Endodermal cell (in vitro differentiated cells): ENCODE data around the gene LRMDA. TPM values are rescaled to one million over a fixed set of nuclear protein-coding genes. Genes with fewer than 3 reads are reported as not detected.

Experiments used
- DNase-seq: peaks from one replicate; pipeline ENCODE4 v3.0.0-alpha.2; 2017
- H3K27ac ChIP-seq: 2 replicates; pipeline ENCODE4 v1.5.1; 2013; ENCODE audit warnings: mild to moderate bottlenecking, low read depth, low read length, moderate library complexity
- H3K27me3 ChIP-seq: 2 replicates; pipeline ENCODE4 v1.6.1; 2013; ENCODE audit warnings: mild to moderate bottlenecking, low read length, moderate library complexity; ENCODE audit not compliant: insufficient read depth, control insufficient read depth, poor library complexity, severe bottlenecking
- H3K36me3 ChIP-seq: 2 replicates; pipeline ENCODE4 v1.7.0; 2013; ENCODE audit warnings: mild to moderate bottlenecking, low read length, moderate library complexity; ENCODE audit not compliant: control insufficient read depth, insufficient read depth
- H3K4me1 ChIP-seq: one replicate; pipeline ENCODE4 v1.7.0; 2013; ENCODE audit warnings: low read length; ENCODE audit not compliant: control insufficient read depth, insufficient read depth
- H3K4me3 ChIP-seq: 2 replicates; pipeline ENCODE4 v1.5.1; 2013; ENCODE audit warnings: mild to moderate bottlenecking, low read length, moderate library complexity
- H3K9ac ChIP-seq: 2 replicates; pipeline ENCODE4 v1.6.1; 2013; ENCODE audit warnings: mild to moderate bottlenecking, low read length, moderate library complexity; ENCODE audit not compliant: poor library complexity, severe bottlenecking; ENCODE audit errors: extremely low read depth
- H3K9me3 ChIP-seq: 2 replicates; pipeline ENCODE4 v1.6.1; 2013; ENCODE audit warnings: mild to moderate bottlenecking, low read length, moderate library complexity; ENCODE audit not compliant: control insufficient read depth
- H3K27ac Mint-ChIP-seq: 2 replicates; pipeline ENCODE4 v1.8.0; 2020; ENCODE audit warnings: mixed read lengths
- H3K27me3 Mint-ChIP-seq: 2 replicates; pipeline ENCODE4 v1.8.0; 2021; ENCODE audit warnings: mild to moderate bottlenecking, mixed read lengths; ENCODE audit not compliant: insufficient read depth
- H3K36me3 Mint-ChIP-seq: 2 replicates; pipeline ENCODE4 v1.8.0; 2020; ENCODE audit warnings: low read depth, mixed read lengths
- H3K4me1 Mint-ChIP-seq: 2 replicates; pipeline ENCODE4 v1.8.0; 2020; ENCODE audit warnings: mixed read lengths
- H3K4me3 Mint-ChIP-seq: 2 replicates; pipeline ENCODE4 v1.8.0; 2020; ENCODE audit warnings: mild to moderate bottlenecking, moderate library complexity, mixed read lengths
- H3K9me3 Mint-ChIP-seq: 2 replicates; pipeline ENCODE4 v1.8.0; 2020; ENCODE audit warnings: mild to moderate bottlenecking, mixed read lengths
- CTCF ChIP-seq: fragments of 200-600 bp; sonication (generic); conservative IDR thresholded peaks from 2 replicates; pipeline ENCODE4 v1.5.0; 2021; ENCODE audit warnings: antibody characterized with exemption, mild to moderate bottlenecking
- WGBS, 2 experiments: methylation state at CpG; one replicate each; pipeline versions ENCODE4 v1.1.5 to v1.1.7; 2013; ENCODE audit warnings: missing lambda C conversion rate in 2 of 2, mixed read lengths in 1 of 2; ENCODE audit not compliant: insufficient coverage in 1 of 2, insufficient read length in 1 of 2; 5-methylcytosine and 5-hydroxymethylcytosine counted together
- total RNA-seq, 2 donors: library from RNA; stranded (reverse); fragmentation: NEBNext Ultra II Directional in 1 of 2; extraction: Animal tissue kit (Norgen Biotek cat#: 25700) in 1 of 2; gene quantifications; 2 replicates in 1 of 2; 3 replicates in 1 of 2; pipeline ENCODE4 v1.2.1, GENCODE V29; 2021

Gene LRMDA
- total RNA-seq, 2 donors from 2014 or later = 1.7 to 5.1 TPM

GRCh38 chr10:76297358-76297757 lies 865.9 kb downstream of the LRMDA start:
- Histone ChIP-seq H3K27me3 (no peaks in the 10 kb centered on the region), H3K36me3 (no peaks in the 10 kb centered on the region), H3K4me3 (no peak overlapping the region), H3K9me3 (peaks cover 17% of the 10 kb centered on the region), H3K27ac (no peak overlapping the region), H3K9ac (no peak overlapping the region), H3K4me1 (peaks cover 8% of the 10 kb centered on the region)
- no peak overlapping the region for H3K27ac Mint-ChIP-seq
- H3K4me1 Mint-ChIP-seq = peaks cover 26% of the 10 kb centered on the region
- peaks cover 8% of the 10 kb centered on the region for H3K9me3 Mint-ChIP-seq
- H3K27me3 Mint-ChIP-seq = no peaks in the 10 kb centered on the region
- no peaks in the 10 kb centered on the region for H3K36me3 Mint-ChIP-seq
- no peak for TF ChIP-seq CTCF
- no peak for DNase-seq
- H3K4me3 Mint-ChIP-seq = no peak overlapping the region
- WGBS, 2 experiments = 86 to 89% methylated on average over 4 of the region's 4 CpGs

GRCh38 chr10:76297780-76298281 lies 866.4 kb downstream of the LRMDA start:
- DNase-seq = no peak
- H3K27me3 ChIP-seq = no peaks in the 10 kb centered on the region
- H3K4me3 ChIP-seq = no peak overlapping the region
- no peaks in the 10 kb centered on the region for H3K36me3 ChIP-seq
- H3K9me3 Mint-ChIP-seq = peaks cover 10% of the 10 kb centered on the region
- H3K4me1 ChIP-seq = peaks cover 8% of the 10 kb centered on the region
- H3K27ac Mint-ChIP-seq = no peak overlapping the region
- H3K9me3 ChIP-seq = peaks cover 18% of the 10 kb centered on the region
- WGBS, 2 experiments = 84 to 93% methylated on average over 10 of the region's 10 CpGs
- no peak overlapping the region for H3K9ac ChIP-seq
- H3K4me1 Mint-ChIP-seq = peaks cover 30% of the 10 kb centered on the region
- no peaks in the 10 kb centered on the region for H3K36me3 Mint-ChIP-seq
- no peak overlapping the region for H3K27ac ChIP-seq
- H3K27me3 Mint-ChIP-seq = no peaks in the 10 kb centered on the region
- no peak overlapping the region for H3K4me3 Mint-ChIP-seq
- no peak for TF ChIP-seq CTCF

- Histone ChIP-seq H3K27ac (no peak overlapping the region), H3K36me3 (no peaks in the 10 kb centered on the region), H3K9ac (no peak overlapping the region), H3K4me3 (no peak overlapping the region), H3K27me3 (no peaks in the 10 kb centered on the region), H3K4me1 (peaks cover 8% of the 10 kb centered on the region), H3K9me3 (peaks cover 18% of the 10 kb centered on the region)
- H3K36me3 Mint-ChIP-seq = no peaks in the 10 kb centered on the region
- peaks cover 10% of the 10 kb centered on the region for H3K9me3 Mint-ChIP-seq
- no peak for DNase-seq
- H3K27ac Mint-ChIP-seq = no peak overlapping the region
- H3K4me1 Mint-ChIP-seq = peaks cover 35% of the 10 kb centered on the region
- TF ChIP-seq CTCF = no peak
- H3K4me3 Mint-ChIP-seq = no peak overlapping the region
- H3K27me3 Mint-ChIP-seq = no peaks in the 10 kb centered on the region
- WGBS, 2 experiments = 85 to 86% methylated on average over 3 of the region's 3 CpGs
Observed at GRCh38 chr10:76298329-76298728, 866.9 kb downstream of the LRMDA start.
